NCI-H69 (cell line): ENCODE results near the gene PTH.

Experiments used
- DNase-seq: peaks from one replicate; lab custom pipeline; 2025; lab: John Stamatoyannopoulos, UW

PTH gene

GRCh38 chr11:13449522-13449921, 46.3 kb downstream of the PTH start:
- DNase-seq, result no peak

- DNase-seq, result no peak
Measured at GRCh38 chr11:13448876-13449275, 46.9 kb downstream of the PTH start.

GRCh38 chr11:13446444-13446843, 49.4 kb downstream of the PTH start:
- no peak for DNase-seq

- DNase-seq, result no peak
Measured at GRCh38 chr11:13445588-13445987, 50.2 kb downstream of the PTH start.
